Measurements from ENCODE around the gene GTSE1.

The GTSE1 gene

DNA sequence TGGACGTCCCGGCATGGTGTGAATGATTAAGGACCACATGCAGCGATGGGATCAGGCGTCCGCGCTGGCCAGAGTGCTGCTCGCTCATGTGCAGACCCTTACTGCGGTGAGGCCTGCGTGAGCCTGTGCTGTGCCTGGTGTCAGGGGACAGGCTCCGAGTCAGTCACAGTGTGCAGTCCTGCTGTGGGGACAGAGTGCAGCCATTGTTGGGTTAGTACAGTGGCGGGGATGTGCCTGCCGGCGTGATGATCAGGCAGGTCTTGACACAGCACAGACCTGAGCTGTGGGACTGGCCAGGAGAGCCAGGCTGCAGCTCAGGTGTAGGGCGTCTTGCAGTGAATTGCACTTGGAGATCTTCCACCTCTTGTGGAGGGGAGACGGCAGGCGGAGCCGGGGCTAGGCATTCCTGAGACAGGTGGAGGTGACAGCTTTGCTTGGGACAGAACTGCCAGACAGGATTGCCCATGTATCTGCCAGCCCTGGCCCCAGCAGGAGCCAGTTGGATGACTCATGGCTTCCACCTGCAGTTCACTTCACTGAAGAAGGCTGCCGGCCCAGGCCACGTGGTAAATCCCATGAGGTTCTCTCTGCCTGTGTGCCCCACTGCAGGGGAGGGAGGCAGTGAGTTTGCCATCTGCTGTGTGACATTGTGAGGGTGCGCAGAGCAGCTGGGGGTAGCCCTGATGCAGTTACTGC, 56.2 kb downstream of the GTSE1 start:
- no peak for DNase-seq (ENCODE audit: low read depth in 2 of 2)

GRCh38 chr22:46353483-46354105, 56.9 kb downstream of the GTSE1 start:
- DNase-seq (ENCODE audit: low read depth in 2 of 2): no peak

GRCh38 chr22:46354176-46354992, 57.7 kb downstream of the GTSE1 start:
- DNase-seq (ENCODE audit: low read depth in 2 of 2): no peak

- no peak for DNase-seq (ENCODE audit: low read depth in 2 of 2)
Observed at GRCh38 chr22:46354993-46355305, 58.3 kb downstream of the GTSE1 start.

GRCh38 chr22:46355369-46355995, 58.8 kb downstream of the GTSE1 start:
- DNase-seq (ENCODE audit: low read depth in 2 of 2): no peak

GRCh38 chr22:46355996-46356471, 59.4 kb downstream of the GTSE1 start:
- DNase-seq (ENCODE audit: low read depth in 2 of 2): no peak

GRCh38 chr22:46356496-46357480, 60.1 kb downstream of the GTSE1 start:
- no peak for DNase-seq (ENCODE audit: low read depth in 2 of 2)

DNA sequence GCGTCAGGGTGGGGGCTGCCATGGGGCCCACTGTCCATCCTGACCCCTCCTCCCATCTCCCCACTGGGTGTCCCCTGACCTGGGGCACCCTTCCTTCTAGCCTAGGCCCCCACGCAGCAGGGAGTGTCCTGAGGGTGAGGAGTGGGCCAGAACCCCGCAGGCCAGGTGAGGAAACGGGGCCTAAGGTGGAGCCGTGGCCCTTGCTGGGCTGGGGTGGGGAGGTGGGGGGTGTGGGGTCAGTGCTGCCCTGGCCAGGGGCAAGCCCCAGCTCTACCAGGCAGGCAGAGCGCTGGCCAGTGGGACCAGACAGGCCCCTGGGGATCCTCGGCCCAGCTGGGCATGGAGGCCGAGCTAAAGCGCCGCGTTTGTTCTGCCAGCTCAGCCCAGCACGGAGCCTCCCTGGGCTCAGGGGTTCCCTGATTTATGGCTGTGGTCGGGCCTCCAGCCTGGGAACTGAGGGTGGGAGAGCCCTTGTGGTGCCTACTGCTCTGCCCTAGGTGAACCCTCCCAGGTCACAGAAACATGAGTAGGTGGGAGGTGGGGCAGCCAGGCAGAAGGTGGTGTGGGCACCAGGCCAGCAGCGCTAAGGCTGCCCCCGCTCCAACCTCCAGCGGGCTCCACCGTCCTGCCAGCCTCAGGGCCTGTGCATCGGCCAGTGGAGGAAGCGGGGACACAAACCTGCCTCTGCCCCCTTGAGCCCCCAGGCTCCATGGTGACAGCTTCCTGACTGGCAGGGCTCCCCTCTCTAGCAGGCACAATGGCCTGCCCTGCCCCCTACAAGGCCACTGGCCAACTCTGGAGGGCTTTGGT, 61.2 kb downstream of the GTSE1 start:
- DNase-seq (ENCODE audit: low read depth in 2 of 2): no peak

- DNase-seq (ENCODE audit: low read depth in 2 of 2): no peak
Observed at GRCh38 chr22:46358766-46359165, 62.1 kb downstream of the GTSE1 start.

DNA sequence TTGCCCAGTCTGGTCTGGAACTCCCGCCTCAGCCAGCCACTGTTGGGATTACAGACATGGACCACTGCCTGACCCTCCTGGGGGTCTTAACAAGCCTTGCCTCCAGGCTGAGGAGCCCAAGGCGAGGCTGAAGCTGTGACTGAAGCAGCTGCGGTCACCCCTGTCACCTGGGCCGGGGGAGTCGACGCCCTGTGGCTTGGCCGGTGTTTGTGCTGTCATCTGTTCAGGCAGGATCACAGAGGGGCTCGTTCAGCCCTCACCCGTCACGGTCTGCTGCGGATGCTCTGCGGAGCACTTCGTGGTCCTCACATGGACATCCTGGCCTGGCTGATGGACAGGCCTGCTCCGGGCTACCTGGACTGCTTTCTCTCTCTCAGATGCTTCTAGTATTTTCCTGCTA, 62.7 kb downstream of the GTSE1 start:
- DNase-seq (ENCODE audit: low read depth in 2 of 2): no peak

GRCh38 chr22:46360097-46360496, 63.4 kb downstream of the GTSE1 start:
- no peak for DNase-seq (ENCODE audit: low read depth in 2 of 2)

DNA sequence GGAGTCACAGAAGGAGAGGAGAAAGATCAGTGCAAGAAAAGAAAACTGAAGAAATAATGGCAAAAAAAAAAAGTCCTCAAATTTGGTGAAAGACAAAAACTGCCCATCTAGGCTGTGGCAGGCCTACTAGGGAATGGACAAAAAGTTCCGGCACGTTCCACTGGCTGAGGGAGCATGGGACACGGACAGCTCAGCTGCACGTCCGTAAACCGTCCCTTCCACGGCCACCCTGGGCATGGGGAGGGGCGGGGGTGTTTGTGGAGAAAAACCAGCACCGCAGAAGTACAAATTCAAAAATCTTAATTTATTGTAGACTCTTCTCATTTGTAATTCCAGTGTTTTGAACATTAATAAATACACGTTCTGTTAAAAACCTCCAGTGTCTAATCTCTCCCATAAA, 64.2 kb downstream of the GTSE1 start:
- DNase-seq (ENCODE audit: low read depth in 2 of 2): no peak

DNA sequence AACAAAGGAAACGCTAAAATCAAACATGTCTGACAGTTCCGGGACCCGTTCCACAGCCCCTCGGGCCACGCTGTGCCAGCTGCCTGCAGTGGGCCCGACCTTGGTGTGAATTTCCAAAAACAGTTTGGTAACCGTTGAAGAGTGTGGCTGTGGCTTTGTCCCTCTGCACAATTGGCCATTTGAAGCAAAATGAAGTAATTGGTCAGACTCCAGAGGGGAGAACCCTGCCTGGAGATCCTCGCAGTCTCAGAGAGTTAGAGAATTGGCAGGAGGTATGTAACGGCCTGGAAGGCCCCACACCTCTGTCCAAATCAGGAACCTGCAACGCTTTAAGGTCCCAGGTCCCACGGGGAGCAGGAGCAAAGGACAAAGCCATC, 65.1 kb downstream of the GTSE1 start:
- no peak for DNase-seq (ENCODE audit: low read depth in 2 of 2)

- DNase-seq (ENCODE audit: low read depth in 2 of 2): no peak
Observed at GRCh38 chr22:46362203-46362933, 65.7 kb downstream of the GTSE1 start.

DNA sequence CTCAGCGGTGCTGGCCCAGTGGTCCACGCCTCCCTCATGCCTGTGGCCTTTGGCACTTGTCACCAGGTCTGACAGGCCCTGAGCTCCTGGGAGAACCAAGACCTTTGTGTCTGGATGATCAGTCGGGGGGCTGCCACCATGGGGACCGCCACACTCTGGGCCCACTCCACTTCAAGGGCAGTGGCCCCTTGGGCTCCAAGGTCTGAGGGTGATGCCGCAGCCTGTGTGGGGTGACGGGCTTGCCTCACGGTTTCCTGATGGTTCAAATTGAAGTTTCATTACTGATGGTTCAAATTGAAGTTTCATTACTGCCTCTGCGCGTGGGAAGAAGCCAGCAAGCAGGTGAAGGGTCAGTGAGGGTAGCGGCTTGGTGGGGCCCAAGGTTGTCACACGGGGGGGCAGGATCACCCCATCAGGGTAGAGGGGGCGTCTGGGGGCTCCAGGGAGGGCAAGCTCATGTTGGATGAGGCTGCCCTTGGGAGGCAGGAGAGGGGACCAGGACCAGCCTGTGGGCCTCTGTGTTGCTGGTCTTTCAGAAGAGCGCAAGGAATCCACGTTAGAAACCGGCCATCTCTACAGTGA, 66.4 kb downstream of the GTSE1 start:
- DNase-seq (ENCODE audit: low read depth in 2 of 2): no peak

DNA sequence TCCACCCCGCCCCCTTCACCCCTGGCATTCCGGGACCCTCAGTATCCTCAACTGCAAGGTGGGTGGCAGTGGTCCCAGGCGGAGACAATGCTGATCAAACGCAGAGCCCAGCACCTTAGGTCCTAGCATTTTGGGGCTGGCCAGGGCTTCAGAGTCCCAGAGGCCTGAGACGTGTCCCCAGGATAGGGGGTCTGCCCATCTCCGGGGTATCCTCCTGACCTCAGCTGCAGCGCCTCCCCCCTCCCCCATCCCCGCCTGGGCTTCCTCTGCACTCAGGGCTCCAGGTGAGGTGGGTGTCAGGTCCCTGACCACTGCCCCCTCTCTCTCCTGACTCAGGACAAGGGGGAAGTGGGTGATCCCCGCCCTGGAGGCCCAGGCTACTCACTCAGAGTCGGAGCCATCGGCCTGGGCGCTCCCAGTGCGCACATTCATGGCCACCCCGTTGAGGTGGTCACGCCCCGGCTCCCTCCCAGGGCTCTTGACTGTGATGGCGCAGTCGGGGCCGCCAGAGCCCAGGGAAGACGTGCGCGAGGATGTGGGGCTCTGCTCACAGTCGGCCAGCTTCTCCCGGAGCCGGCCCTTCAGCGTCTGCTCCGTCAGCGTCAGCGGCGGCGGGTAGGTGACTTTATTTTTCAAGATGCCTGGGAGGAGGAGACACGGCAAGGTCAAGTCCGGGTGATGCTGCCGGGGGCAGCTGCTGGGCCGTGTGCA, 67.1 kb downstream of the GTSE1 start:
- no peak for DNase-seq (ENCODE audit: low read depth in 2 of 2)

- no peak for DNase-seq (ENCODE audit: low read depth in 2 of 2)
Observed at GRCh38 chr22:46364341-46365165, 67.9 kb downstream of the GTSE1 start.

DNA sequence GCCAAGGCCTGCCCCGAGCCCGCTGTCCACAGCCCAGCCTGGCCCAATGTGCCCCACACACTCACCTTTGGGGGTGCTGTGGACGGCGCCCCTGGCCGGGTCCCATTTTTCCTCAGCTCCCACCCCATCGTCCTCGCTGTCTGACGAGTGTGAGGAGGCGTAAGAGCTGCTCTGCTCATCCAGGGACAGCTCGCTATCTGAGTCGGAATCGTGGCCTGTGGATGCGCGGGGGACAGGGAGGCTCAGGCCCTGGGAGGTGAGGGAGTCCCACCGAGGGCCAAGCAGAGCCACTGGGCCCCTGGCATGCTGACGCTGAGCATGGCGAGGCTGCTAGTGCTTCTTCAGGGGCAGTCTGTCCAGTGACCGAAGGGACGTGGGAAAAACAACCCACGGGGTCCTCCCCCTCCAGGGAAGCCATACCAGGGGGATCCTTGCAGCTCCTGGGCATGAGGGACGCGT, 68.5 kb downstream of the GTSE1 start:
- DNase-seq (ENCODE audit: low read depth in 2 of 2): no peak

All from fibroblast of skin of left biceps (primary cell).